Fibroblast of pulmonary artery (primary cell): ENCODE measurements around the gene CRNKL1.

Experiments used
- DNase-seq: peaks from one replicate; pipeline ENCODE4 v3.0.0-alpha.2; 2010; ENCODE audit warnings: low read depth
- H3K4me3 ChIP-seq: replicated peaks from 2 replicates; pipeline ENCODE4 v1.5.1; 2011; ENCODE audit warnings: low read depth, mild to moderate bottlenecking, control low read depth, low read length, moderate library complexity
- CTCF ChIP-seq: IDR thresholded peaks from 2 replicates; pipeline ENCODE4 v1.5.1; 2011; ENCODE audit warnings: mild to moderate bottlenecking, control low read depth, low read length, inconsistent platforms; ENCODE audit errors: missing control alignments

CRNKL1 gene

GRCh38 chr20:19986419-19986818 lies 65.8 kb downstream of the CRNKL1 start:
- H3K4me3 ChIP-seq, result no peak overlapping the region

More at GRCh38 chr20:19986419-19986818, 65.8 kb downstream of the CRNKL1 start:
- no peak for TF ChIP-seq CTCF
- DNase-seq, result peak; percentile 68
